DND-41 (cell line): ENCODE measurements around the gene LY6G6D.

Experiments
- EZH2 ChIP-seq: IDR thresholded peaks from 3 replicates; pipeline ENCODE4 v1.6.1; 2012; ENCODE audit warnings: borderline replicate concordance, low read depth, mild to moderate bottlenecking, moderate library complexity, low read length, inconsistent platforms; ENCODE audit not compliant: severe bottlenecking
- TF ChIP-seq, protein P1 (sequence below): IDR thresholded peaks from 2 replicates; pipeline ENCODE4 v1.5.1; 2012; ENCODE audit warnings: borderline replicate concordance, low read length, moderate library complexity, mild to moderate bottlenecking; ENCODE audit not compliant: poor library complexity, severe bottlenecking; ENCODE audit errors: extremely low read depth

DNA sequence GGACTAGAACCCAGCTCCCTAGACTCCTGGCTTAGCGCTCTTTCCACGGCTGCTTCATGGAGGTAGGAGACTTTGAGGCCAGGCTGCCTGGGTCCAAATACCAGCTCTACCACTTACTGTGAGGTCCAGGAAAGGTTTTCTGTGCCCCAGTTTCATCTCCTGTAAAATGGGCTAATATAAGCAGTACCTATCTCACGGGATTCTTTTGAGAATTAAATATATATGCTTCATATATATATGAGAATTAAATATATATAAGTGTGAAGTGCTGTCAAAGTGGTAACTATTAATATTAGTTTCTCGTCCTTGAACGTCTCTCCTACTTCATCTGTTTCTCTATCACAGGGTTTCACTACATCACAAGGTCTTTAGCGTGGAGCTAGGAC is 24.1 kb upstream of the LY6G6D start:
- TF ChIP-seq, protein P1, sequence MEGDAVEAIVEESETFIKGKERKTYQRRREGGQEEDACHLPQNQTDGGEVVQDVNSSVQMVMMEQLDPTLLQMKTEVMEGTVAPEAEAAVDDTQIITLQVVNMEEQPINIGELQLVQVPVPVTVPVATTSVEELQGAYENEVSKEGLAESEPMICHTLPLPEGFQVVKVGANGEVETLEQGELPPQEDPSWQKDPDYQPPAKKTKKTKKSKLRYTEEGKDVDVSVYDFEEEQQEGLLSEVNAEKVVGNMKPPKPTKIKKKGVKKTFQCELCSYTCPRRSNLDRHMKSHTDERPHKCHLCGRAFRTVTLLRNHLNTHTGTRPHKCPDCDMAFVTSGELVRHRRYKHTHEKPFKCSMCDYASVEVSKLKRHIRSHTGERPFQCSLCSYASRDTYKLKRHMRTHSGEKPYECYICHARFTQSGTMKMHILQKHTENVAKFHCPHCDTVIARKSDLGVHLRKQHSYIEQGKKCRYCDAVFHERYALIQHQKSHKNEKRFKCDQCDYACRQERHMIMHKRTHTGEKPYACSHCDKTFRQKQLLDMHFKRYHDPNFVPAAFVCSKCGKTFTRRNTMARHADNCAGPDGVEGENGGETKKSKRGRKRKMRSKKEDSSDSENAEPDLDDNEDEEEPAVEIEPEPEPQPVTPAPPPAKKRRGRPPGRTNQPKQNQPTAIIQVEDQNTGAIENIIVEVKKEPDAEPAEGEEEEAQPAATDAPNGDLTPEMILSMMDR: no peak
- TF ChIP-seq EZH2: no peak
